Karpas-422 (cell line): ENCODE results near the gene RAD54L. TPM values are rescaled to one million over a fixed set of nuclear protein-coding genes. Genes with fewer than 3 reads are reported as not detected.

Experiments
- DNase-seq: peaks from one replicate; pipeline ENCODE4 v3.0.0-alpha.2; 2015
- H2AFZ ChIP-seq: fragments of 200-600 bp; sonication (generic); 2 replicates; pipeline ENCODE4 v1.6.1; 2014; ENCODE audit warnings: antibody characterized with exemption, low read length, mixed read lengths
- H3K27ac ChIP-seq: fragments of 200-600 bp; sonication (generic); 2 replicates; pipeline ENCODE4 v1.5.1; 2014; ENCODE audit warnings: mild to moderate bottlenecking, low read length, moderate library complexity
- H3K27me3 ChIP-seq: fragments of 200-600 bp; sonication (generic); 2 replicates; pipeline ENCODE4 v1.6.1; 2014; ENCODE audit warnings: low read length, mixed read lengths
- H3K36me3 ChIP-seq: fragments of 200-600 bp; sonication (generic); 2 replicates; pipeline ENCODE4 v1.6.1; 2014; ENCODE audit warnings: low read length, mixed read lengths; ENCODE audit not compliant: insufficient read depth
- H3K4me1 ChIP-seq: fragments of 200-600 bp; sonication (generic); 2 replicates; pipeline ENCODE4 v1.6.1; 2014; ENCODE audit warnings: mild to moderate bottlenecking, low read length, mixed read lengths
- H3K4me2 ChIP-seq: fragments of 200-600 bp; sonication (generic); 2 replicates; pipeline ENCODE4 v1.6.1; 2014; ENCODE audit warnings: low read length, low read depth, mild to moderate bottlenecking; ENCODE audit not compliant: poor library complexity, severe bottlenecking
- H3K4me3 ChIP-seq: fragments of 200-600 bp; sonication (generic); 2 replicates; pipeline ENCODE4 v1.5.1; 2014; ENCODE audit warnings: mild to moderate bottlenecking, antibody characterized with exemption, low read length, mixed read lengths
- H3K79me2 ChIP-seq: fragments of 200-600 bp; sonication (generic); 2 replicates; pipeline ENCODE4 v1.6.1; 2014; ENCODE audit warnings: mild to moderate bottlenecking, low read length, mixed read lengths
- H3K9ac ChIP-seq: fragments of 200-600 bp; sonication (generic); 2 replicates; pipeline ENCODE4 v1.6.0; 2014; ENCODE audit warnings: low read length
- H3K9me2 ChIP-seq: fragments of 200-600 bp; sonication (generic), shearing (Covaris generic); replicated peaks from 2 replicates; pipeline ENCODE4 v1.6.0; 2014; ENCODE audit warnings: mild to moderate bottlenecking, low read length, moderate library complexity; ENCODE audit not compliant: insufficient read depth
- H3K9me3 ChIP-seq: fragments of 300-700, 200-600 bp; sonication (generic); 2 replicates; pipeline ENCODE4 v1.6.1; 2014; ENCODE audit warnings: low read length, mixed read lengths
- H4K20me1 ChIP-seq: fragments of 200-600 bp; sonication (generic); 2 replicates; pipeline ENCODE4 v1.6.1; 2014; ENCODE audit warnings: mild to moderate bottlenecking, antibody characterized with exemption, low read length, low read depth; ENCODE audit not compliant: insufficient read depth
- total RNA-seq: library from RNA; depleted of rRNA; stranded (reverse); fragments of >200 nt; shearing (Covaris generic); gene quantifications from 2 replicates; pipeline ENCODE4 v1.2.3, GENCODE V29; 2014; ENCODE audit warnings: low replicate concordance; rRNA removed

The RAD54L gene
- total RNA-seq: 10.5 and 18.0 TPM in 2 replicates

DNA sequence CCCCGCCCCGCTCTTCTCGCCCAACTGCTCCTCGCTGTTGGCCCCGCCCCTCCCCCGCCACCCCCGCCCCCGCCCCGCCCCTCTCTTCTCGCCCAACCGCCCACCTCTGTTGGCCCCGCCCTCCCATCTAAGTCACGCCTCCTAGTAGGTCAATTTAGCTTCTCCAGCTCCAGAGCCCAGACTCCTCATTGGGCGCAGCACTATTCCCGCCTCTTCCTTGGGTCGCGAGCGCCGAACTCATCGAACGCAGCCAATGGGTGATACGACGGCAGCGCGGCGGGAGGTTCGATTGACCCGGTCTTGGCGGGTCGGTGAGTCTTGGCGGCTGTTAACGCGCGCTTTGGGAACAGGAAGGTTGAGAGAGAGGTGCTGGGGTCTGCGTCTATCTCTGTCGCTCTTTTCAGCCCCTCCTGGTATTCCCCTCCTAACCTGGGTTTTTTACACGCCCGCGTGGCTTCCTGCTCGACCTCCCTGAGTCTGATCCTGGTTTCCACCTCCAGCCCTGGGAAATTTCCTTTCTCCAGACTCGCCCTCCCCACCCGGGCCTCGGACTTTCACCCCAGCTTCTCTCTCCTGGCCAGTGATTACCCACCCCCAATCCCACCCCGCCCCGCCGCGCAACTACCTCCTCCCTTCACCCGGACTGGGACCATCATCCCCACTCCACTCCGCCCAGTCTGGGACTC, at the start of gene RAD54L:
Gene RAD54L, plus strand, starts transcription at position 328 of the 686 bp plus-strand sequence. CDS start 643 bp downstream, outside the sequence.
- H3K36me3 ChIP-seq: peaks cover 17% of the 10 kb centered on the region
- H2AFZ ChIP-seq: peak within 1 kb of the TSS; percentile 100
- H3K79me2 ChIP-seq: peaks cover 31% of the 10 kb centered on the region
- no peaks in the 10 kb centered on the region for H3K9me3 ChIP-seq
- H4K20me1 ChIP-seq: no peaks in the 10 kb centered on the region
- peak within 1 kb of the TSS; percentile 57 for H3K27ac ChIP-seq
- peak within 1 kb of the TSS; percentile 95 for H3K4me2 ChIP-seq
- DNase-seq: peak; percentile 99
- H3K9me2 ChIP-seq: no peaks in the 10 kb centered on the region
- H3K4me1 ChIP-seq: peaks cover 37% of the 10 kb centered on the region
- peak within 1 kb of the TSS; percentile 95 for H3K4me3 ChIP-seq
- peak within 1 kb of the TSS; percentile 87 for H3K9ac ChIP-seq
- H3K27me3 ChIP-seq: no peaks in the 10 kb centered on the region

DNA sequence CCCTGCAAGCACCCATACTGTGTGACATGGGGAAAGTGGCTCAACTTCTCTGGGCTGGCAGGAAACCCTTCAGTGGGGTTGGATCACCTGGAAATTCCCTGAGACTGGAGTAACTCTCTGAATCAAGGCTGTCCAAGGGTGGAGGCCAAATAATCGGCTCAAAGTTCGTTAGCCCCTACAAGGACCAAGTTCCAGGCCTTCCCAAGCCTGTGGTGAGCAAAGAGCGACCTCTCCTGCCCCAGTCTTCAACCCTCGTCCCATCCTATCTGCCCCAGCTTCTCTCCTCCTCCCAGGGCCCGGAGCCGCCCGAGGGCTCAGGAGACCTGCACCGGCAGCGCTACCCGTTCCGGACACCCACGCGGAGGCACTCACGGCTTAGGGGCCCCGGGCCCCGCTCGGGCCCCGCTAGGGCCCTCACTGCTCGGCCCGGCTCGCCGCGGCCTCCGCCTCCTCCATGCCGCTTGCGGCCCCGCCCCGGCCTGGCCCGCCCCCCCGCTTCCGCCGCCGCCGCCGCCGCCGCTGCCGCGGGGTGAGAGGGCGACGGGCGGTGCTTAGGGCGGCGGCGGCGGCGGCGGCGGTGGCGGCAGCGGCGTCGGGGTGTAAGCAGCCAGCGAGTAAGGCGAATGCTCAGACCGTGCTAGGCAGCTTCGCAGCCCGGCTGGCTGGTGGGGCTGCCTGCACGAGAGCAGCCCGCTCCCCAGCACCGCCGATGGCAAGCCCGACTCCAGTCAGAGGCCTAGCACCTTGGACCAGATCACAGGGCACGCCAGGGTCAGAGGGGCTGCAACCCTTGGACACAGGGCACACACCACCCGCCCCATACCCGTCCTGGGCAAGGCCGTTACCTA, 49.4 kb upstream of the RAD54L start, which contains the start of gene POMGNT1:
Gene POMGNT1, minus strand, starts transcription at position 471 of the 848 bp plus-strand sequence. CDS start 613 bp downstream, outside the sequence.
- Histone ChIP-seq H3K4me2 (peak within 1 kb of the TSS; percentile 91), H2AFZ (peak within 1 kb of the TSS; percentile 98), H3K4me1 (peaks cover 28% of the 10 kb centered on the region), H3K9me2 (no peaks in the 10 kb centered on the region), H3K79me2 (peaks cover 10% of the 10 kb centered on the region), H3K36me3 (no peaks in the 10 kb centered on the region), H4K20me1 (no peaks in the 10 kb centered on the region), H3K27me3 (no peaks in the 10 kb centered on the region), H3K27ac (peak within 1 kb of the TSS; percentile 60; the same call in 1 of the 2 replicates), H3K4me3 (peak within 1 kb of the TSS; percentile 99), H3K9me3 (no peaks in the 10 kb centered on the region), H3K9ac (peak within 1 kb of the TSS; percentile 98)
- DNase-seq: peak; percentile 90

DNA sequence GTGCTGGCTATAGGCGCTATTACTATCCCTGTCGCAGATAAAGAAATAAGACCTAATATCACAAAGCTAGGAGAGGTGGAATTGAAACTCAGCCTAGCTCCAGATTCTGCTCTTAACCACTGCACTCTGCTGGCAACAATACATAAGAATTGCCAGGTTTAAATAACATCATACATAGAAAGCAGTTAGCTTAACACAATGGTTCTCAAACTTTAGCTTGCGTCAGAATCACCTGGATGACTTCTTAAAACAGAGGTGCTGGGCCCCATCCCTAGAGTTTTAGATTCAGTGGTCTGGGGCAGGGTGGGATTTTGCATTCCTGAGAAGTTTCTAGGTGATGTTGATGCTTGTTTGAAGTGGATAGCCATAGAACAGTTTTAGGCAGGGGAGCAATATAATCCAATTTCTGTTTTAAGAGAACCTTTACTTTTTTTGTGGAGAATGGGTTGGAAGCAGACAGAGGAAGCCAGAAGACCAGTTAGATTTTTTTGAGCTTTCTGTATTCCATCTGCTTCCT, 48.3 kb upstream of the RAD54L start:
- H4K20me1 ChIP-seq: no peaks in the 10 kb centered on the region
- H3K27me3 ChIP-seq: no peaks in the 10 kb centered on the region
- no peak overlapping the region for H3K27ac ChIP-seq
- H3K4me2 ChIP-seq: peak overlapping the region; percentile 76
- no peaks in the 10 kb centered on the region for H3K9me3 ChIP-seq
- peak overlapping the region; percentile 99 for H3K4me3 ChIP-seq
- H3K79me2 ChIP-seq: peaks cover 10% of the 10 kb centered on the region
- H3K4me1 ChIP-seq: peaks cover 31% of the 10 kb centered on the region
- peak overlapping the region; percentile 86 for H3K9ac ChIP-seq
- DNase-seq: no peak
- no peak overlapping the region for H2AFZ ChIP-seq
- no peaks in the 10 kb centered on the region for H3K36me3 ChIP-seq
- no peaks in the 10 kb centered on the region for H3K9me2 ChIP-seq

DNA sequence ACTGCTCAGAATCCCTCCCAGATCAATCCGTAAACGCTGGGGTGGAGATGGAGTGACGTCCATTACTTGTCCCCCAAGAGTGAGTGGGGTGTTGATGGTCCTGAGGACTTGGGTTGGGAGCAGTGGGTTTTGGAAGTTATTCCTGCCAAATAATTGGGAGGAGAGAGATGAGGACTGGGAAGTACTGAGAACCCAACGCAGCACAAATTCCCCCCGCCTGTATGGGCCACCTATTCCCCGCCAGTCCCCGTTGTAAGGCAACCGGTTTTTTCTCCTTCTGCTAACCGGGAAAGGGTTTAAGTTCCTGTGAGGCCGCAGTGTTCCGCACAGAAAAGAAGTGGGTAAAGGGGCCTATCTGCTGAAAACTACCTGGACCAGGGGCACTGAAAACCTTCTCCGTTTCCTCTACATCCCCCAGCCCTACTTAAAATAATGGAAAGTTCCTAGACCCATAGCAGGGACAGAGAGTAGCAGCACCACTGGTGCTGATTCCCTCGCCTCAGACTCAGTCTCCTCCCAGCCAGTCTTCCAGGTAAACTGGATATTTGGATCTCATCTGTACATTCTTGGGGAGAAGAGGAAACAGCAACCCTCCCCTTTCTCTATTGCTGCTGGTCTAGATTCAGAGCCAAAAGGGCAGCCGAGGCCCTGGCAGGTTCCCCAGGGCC, 43.7 kb upstream of the RAD54L start:
- no peaks in the 10 kb centered on the region for H3K36me3 ChIP-seq
- H3K9me3 ChIP-seq: no peaks in the 10 kb centered on the region
- H3K4me2 ChIP-seq: no peak overlapping the region
- peaks cover 12% of the 10 kb centered on the region for H3K4me1 ChIP-seq
- DNase-seq: no peak
- H3K9ac ChIP-seq: no peak overlapping the region
- H2AFZ ChIP-seq: no peak overlapping the region; the same call in 1 of the 2 replicates
- no peak overlapping the region for H3K27ac ChIP-seq
- H3K27me3 ChIP-seq: no peaks in the 10 kb centered on the region
- no peaks in the 10 kb centered on the region for H4K20me1 ChIP-seq
- no peak overlapping the region; the same call in 1 of the 2 replicates for H3K4me3 ChIP-seq
- H3K79me2 ChIP-seq: no peaks in the 10 kb centered on the region
- H3K9me2 ChIP-seq: no peaks in the 10 kb centered on the region

DNA sequence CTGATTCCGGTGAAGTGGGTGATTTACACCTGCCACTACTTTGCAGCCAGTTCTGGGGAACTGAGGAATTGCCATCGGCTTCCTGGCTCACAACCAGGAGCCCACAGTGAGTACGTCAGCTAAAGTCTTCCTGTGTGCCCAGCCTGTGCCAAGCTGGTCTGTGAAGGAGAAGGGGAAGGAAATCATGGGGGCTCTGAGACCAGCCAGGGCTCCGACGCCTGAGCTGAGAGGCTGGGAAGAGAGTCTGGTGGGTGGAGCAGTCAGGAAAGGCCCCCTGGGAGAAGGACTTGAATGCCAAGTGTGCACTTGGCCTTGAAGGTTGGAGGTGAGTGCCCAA, 43.2 kb upstream of the RAD54L start:
- DNase-seq: no peak
- Histone ChIP-seq H3K4me2 (no peak overlapping the region), H3K27ac (no peak overlapping the region), H3K9me3 (no peaks in the 10 kb centered on the region), H3K79me2 (no peaks in the 10 kb centered on the region), H3K27me3 (no peaks in the 10 kb centered on the region), H3K4me3 (no peak overlapping the region), H3K9ac (no peak overlapping the region), H3K9me2 (no peaks in the 10 kb centered on the region), H2AFZ (no peak overlapping the region), H4K20me1 (no peaks in the 10 kb centered on the region), H3K4me1 (peaks cover 7% of the 10 kb centered on the region), H3K36me3 (no peaks in the 10 kb centered on the region)

DNA sequence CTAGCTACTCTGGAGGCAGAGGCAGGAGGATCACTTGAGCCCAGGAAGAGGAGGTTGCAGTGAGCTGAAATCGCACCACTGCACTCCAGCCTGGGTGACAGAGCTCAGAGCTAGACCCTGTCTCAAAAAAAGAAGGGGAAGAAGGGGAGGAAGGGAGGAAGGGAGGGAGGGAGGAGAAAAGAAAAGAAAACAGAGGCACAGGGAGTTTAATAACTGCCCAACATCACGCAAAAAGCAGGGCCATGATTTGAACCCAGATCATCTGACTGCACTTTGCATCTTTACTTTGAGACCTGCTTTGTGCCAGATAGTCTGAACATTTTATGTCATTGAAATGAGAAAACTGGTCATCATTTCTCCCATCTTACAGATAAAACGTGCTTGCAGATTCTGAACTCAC, 42.4 kb upstream of the RAD54L start:
- H3K9me2 ChIP-seq: no peaks in the 10 kb centered on the region
- H3K27ac ChIP-seq: no peak overlapping the region
- H3K36me3 ChIP-seq: no peaks in the 10 kb centered on the region
- peaks cover 6% of the 10 kb centered on the region for H3K4me1 ChIP-seq
- no peak overlapping the region for H3K9ac ChIP-seq
- no peak overlapping the region for H3K4me2 ChIP-seq
- no peak overlapping the region for H2AFZ ChIP-seq
- no peaks in the 10 kb centered on the region for H3K27me3 ChIP-seq
- no peaks in the 10 kb centered on the region for H4K20me1 ChIP-seq
- DNase-seq: no peak
- H3K79me2 ChIP-seq: no peaks in the 10 kb centered on the region
- no peaks in the 10 kb centered on the region for H3K9me3 ChIP-seq
- H3K4me3 ChIP-seq: no peak overlapping the region

DNA sequence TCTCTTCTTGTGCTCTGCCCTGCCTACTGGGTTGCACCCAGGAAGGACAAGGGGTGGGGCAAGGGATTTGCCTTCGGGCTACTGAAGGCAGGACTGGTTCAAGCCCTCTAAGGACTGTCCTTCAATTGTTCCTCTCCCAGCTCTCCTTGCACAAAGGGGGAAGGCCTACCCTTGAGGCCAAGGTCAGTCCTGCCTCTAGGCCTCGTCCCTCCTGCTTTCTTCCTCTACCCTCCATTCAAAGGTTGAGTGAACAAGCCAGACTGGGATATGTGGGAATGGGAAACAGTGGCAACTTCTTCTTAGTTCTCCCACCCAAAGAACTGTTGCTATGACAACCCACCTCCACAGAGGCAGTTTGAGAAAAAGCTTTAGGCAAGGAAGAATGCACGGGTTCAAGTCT, 41.8 kb upstream of the RAD54L start:
- H3K4me1 ChIP-seq: peaks cover 6% of the 10 kb centered on the region

More for the DNA sequence above, 41.8 kb upstream of the RAD54L start:
- Histone ChIP-seq H3K27me3 (no peaks in the 10 kb centered on the region), H3K4me3 (no peak overlapping the region), H3K36me3 (no peaks in the 10 kb centered on the region), H3K79me2 (no peaks in the 10 kb centered on the region), H3K27ac (no peak overlapping the region), H3K9me3 (no peaks in the 10 kb centered on the region), H3K9ac (no peak overlapping the region), H2AFZ (no peak overlapping the region), H3K9me2 (no peaks in the 10 kb centered on the region), H3K4me2 (no peak overlapping the region), H4K20me1 (no peaks in the 10 kb centered on the region)
- DNase-seq: no peak
